Stimulated activated CD4-positive, alpha-beta T cell treated with anti-CD3 and anti-CD28 coated beads, Interleukin-4, amount 100 ng/mL, for 4 hours (primary cell): ENCODE data around the gene C3orf20.

Experiments used
- DNase-seq, 2 experiments: peaks; one replicate each; pipeline ENCODE4 v3.0.0-alpha.2; 2020

The C3orf20 gene

DNA sequence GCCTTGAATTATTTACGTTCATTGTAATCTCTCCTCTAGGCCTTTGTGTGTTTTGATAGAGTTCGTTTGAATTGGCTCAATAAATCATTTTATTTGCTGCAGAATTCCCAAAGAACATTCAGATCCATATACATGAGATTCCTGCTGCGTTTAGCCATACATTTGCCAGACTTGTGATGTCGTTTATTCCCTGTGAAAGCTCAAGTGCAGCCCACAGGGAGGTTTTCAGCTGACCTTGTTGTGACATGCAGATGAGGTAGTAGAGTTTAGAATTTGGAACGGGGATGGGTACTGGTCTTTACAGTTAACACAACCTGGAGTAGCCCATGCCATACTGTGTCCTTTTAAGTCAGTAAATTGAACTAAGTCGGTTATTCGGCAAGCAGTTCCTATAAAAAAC lies at the start of gene C3orf20:
Gene C3orf20 (plus strand): TSS at position 301 of the 400 bp plus-strand sequence. CDS start 7,573 bp downstream, outside the sequence.
- DNase-seq: no peak

- DNase-seq: no peak
Measured at GRCh38 chr3:14625443-14625842, 49.5 kb upstream of the C3orf20 start.

DNA sequence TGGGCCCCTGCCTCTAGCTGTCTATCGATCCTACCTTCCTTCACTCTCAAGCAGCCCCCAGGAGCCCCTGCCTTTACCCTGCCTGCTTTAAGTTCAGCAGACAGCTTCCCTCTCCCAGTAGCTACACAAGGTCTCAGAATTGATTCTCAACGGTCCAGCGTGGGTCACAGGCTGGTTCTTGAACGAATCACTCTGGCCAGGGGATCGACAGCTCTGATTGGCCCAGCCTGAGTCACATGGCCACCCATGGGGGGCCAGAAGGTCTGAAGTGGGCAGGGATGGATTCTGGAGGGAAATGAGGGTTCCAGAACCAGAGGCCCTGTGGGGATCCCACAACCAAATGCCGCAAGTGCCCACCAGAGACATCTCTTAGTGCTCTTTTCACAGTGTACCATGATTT lies 47.1 kb upstream of the C3orf20 start:
- DNase-seq: no peak

- DNase-seq: no peak
Measured at GRCh38 chr3:14628406-14628805, 46.5 kb upstream of the C3orf20 start.

DNA sequence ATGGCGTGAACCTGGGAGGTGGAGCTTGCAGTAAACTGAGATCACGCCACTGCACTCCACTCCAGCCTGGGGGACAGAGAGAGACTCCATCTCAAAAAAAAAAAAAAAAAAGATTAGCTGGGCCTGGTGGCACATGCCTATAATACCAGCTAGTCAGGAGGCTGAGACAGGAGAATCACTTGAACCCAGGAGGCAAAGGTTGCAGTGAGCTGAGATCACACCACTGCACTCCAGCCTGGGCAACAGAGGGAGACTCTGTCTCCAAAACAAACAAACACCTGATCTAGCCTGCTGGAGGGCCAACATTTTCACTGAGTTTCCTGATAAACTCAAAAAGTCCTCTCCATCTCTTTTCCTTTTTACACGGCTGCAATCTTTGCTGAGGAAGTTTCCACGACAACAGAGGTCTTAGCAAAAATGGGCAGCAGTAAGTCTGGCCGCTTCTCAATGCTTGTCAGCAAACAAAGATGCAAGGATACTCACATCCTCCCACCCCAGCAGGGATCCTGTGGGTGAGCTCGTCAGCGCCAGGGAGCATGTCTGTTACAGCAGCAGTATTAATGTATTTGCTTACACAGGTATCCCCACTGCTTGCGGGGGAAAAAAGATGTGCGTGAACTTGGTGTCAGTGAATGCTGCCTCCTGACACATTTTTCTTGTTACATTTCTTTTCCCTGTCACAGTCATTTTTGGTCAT lies 44.4 kb upstream of the C3orf20 start:
- no peak for DNase-seq

- no peak for DNase-seq
Measured at GRCh38 chr3:14631101-14631497, 43.8 kb upstream of the C3orf20 start.

DNA sequence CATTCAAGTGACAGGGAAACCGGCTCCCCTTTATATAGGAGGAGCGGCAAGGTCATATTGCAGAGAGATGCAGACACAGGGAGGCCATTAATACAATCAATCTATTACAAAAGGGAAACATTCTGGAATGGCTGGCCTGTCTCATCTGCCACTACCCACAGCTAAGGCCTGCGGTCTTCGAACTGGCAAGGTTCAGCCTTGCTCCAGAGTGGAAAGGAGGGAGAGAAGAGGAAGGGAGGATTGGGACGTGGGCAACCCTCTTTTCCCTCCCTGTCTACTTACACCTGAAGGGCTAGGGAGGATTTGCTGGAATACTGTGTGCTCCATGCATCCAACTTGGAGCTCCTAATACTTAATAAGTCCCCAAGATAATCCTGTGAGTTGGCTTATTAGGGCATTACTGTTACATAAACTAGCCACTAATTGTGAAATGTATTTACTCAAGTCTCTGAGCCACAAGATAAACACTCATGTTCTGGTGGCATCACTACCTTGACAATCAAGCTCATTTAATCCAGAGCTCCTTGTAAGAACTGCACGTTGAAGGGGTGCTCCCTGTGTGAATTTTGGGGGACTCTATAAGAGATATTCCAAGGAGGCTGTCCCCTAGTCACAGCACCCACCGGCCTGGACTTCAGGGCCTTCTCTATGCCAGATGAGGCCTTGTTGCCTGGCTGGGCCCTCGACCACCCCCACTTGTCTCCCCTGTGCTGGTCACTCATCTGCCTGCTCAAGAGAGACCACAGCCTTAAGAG lies 43.1 kb upstream of the C3orf20 start:
- DNase-seq: no peak

- no peak for DNase-seq
Measured at GRCh38 chr3:14632442-14632930, 42.5 kb upstream of the C3orf20 start.

DNA sequence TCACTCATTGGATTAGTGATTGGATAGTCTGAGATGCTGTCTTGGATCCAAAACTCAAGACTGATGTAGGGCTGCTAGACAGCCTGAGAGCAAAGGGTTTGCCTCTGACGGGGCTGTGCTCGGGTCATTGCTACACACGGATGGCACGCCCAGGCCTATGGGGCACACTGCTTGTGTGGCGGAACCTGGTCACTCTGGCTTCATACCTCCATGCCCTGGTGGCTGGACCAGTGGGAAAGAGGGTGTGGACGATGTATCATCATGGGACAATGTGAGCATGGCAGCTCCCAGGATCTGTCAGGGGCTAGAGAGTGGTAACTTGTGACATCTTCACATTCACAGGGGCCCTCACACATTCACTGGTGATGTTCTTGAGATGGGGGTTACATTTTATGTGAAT lies 41.5 kb upstream of the C3orf20 start:
- no peak for DNase-seq

GRCh38 chr3:14633819-14634424 lies 41.0 kb upstream of the C3orf20 start:
- peak; percentile 45 to 48 for DNase-seq

DNA sequence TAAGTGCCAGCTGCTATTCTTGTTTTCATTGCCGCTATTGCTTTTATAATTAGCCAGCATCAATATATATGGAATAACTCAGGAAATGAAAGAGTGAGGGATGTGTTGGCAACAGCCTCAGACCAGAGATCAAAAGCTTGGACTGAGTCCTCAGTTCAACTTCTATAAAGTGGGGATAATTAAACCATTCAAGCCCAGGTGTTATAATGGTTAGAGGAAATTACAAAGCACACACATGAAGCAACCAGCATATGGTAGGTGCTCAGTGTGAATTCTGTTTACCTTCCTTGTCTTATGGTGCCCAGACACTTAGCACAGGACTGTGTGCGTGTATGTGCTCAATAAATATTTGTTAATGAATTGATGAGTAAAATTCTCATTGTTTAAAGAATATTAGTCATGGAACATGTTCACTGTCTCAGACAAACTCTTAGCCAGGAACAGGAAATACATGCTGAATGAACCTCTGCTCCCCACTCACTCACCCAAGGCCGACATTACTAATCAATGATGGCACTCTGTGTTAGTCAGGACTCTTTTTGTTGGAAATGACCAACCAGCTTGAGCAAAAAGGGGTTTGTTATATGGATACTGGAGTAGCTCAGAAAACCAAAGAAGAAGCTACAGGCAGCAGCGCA lies 40.1 kb upstream of the C3orf20 start:
- no peak for DNase-seq

- DNase-seq: no peak
Measured at GRCh38 chr3:14636496-14637087, 38.3 kb upstream of the C3orf20 start.

GRCh38 chr3:14640157-14640562 lies 34.8 kb upstream of the C3orf20 start:
- no peak for DNase-seq

DNA sequence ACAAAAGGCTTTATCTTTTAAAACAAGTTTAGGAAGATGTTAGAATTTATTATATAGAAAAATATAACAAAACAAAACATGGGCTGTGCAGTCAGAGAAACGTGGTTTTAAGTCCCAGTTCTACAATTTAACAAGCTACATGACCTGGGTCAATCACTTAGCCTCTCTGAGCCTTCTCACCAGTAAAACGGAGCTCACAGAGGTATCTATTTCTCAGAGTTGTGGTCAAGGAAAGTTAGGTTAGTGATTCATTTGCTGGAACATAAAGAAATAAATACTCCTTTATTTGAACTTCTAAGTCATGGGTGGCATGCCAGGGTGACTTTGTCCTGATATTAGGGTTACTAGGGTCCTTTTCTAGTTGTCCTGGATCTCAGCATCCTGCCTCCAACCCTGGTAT lies 34.2 kb upstream of the C3orf20 start:
- no peak for DNase-seq

- DNase-seq: no peak
Measured at GRCh38 chr3:14641346-14641745, 33.6 kb upstream of the C3orf20 start.

DNA sequence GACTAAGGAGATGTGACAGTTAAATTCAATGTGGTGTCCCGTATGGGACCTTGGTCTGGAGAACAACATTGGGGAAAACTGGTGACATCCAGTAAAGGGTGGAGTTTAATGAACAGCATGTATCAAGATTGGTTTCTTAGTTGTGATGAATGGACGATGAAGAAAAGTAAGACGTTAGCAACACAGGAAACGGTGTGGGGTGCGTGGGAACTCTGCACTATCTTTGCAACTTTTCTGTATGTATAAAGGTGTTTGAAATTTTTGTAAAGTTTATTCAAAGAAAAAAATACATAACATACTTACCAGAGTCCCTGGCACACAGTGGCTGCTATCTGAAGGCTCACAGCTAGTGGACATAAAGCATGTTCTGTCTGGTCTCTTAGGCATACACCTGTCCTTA lies 29.5 kb upstream of the C3orf20 start:
- DNase-seq: no peak

DNA sequence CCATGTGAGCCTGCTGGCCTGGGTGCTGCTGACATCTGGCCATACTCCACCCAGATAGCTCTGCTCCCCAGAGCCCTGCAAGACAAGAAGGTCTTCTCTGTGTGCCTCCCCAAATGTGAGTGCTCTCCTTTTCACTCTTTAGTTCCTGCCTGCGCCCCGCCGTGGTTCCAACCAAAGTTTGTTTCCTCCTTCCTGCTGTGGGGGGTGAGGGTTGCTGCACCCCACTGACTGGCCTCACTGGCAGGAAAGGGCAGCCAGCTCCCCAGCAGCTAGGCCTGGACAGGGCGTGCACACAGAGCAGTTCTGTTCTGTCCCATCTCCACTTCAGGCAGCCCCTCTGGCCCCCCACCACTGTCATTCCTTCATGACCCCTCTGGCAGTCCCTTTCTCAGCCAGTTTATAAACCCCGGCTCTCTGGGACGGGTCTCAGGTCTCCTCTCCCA lies 28.8 kb upstream of the C3orf20 start:
- no peak for DNase-seq

DNA sequence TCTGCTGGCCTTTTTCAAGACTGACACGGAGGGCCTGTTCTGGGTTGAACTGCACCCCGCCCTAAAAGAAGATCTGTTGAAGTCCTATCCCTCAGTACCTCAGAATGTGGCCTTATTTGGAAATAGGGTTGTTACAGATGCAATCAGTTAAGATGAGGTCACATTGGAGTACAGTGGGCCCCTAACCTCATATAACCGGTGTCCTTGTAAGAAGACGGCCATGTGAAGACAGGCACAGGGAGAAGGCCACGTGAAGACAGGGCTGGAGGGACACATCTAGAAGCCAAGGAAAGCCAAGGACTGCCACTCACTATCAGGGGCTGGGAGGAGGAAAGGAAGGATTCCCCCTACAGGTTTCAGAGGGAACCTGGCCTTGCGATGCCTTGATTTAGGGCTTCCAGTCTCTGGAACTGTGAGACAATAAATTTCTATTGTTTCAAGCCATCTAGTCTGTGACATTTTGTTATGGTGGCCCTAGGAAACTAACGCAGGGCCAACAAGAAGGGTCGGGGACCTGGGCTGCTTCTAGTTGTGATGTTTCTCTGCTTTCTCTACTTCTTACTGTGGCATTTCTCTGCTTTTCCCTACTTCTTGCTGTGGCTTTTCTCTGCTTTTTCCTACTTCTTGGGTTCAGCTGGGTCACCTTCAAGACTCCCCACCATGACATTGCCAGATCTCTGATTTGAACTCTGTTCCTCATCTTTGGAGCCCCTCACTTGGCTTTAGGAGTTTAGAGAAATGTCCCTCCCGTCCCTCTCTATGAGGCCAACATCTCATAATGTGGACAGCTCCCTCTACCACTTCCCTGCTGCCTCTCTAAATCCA lies 28.1 kb upstream of the C3orf20 start:
- DNase-seq: no peak

DNA sequence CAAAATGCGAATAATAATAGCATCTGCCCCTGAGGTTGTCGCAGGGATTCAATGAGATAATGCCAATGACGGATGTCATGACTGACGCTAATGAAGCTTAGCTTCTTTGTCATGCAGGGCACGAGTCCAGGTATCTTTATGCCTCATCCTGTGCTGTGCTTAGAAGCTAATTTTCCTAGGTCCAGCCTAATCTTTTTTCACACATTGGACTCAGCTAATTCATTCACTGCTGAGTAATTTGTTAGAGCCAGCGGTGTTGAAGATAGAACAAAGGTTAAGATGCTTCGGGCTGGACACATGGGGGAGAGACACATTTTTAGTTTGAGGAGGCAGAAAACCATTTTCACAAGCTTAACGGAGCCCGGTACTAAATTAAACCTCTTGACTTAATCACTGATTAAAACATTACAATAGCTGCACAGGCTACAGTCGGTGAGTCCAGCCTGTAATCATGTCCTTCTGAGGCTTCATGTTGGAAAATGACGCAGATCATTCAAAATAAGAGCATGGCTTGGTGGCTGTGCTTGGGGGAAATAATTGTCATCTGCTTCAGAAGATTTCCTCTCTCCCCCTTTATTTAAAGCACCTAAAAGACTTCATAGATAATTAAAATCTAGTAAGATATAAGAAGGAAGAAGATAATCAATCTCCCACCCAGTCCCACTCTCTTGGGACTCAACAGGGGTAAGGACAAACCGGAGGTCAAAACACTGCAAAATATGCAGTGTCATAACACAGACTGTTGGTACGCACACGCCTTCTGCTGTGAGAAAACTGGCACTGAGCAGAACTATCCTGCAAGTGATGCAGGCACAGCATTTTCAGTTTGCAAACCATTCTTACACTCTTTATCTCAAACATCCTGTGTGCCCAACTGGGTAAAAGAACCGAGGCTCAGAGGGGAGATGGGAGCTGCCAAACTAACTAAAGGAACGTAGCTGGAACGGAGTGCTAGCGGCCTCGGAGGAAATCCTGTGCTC lies 26.7 kb upstream of the C3orf20 start:
- DNase-seq: no peak

DNA sequence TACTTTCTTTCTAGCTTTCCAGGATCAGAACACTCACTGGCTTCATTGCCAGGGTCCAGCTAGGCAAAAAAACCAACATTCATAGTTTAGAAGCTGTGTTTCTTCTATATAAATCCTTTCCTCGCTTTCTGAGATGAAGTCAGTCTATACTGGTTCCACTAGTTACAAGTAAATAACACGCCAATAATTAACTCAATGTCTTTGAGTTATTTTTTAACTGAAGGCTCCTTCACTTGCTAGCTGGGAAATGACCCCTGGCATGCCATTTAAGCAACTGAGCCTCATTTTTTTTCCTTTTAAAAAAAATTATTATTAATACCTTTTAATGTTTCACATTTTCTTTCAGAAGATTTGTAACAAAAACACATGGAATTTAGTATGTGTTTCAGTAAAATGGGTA lies 25.5 kb upstream of the C3orf20 start:
- no peak for DNase-seq

GRCh38 chr3:14650193-14650592 lies 24.7 kb upstream of the C3orf20 start:
- no peak for DNase-seq
